Neural crest cell (in vitro differentiated cells): ENCODE measurements around the gene DNAJC18. TPM values are rescaled to one million over a fixed set of nuclear protein-coding genes. Genes with fewer than 3 reads are reported as not detected.
A peak's percentile ranks its signal among the peaks of the same experiment; 100 is the strongest.

Source experiments
- DNase-seq: peaks from one replicate; pipeline ENCODE4 v3.0.0; 2021; ENCODE audit warnings: low read depth, mixed read lengths, low spot score
- H3K27ac Mint-ChIP-seq: one replicate; pipeline ENCODE4 v1.8.0; 2021; ENCODE audit warnings: mild to moderate bottlenecking, mixed read lengths; ENCODE audit not compliant: unreplicated experiment
- H3K27me3 Mint-ChIP-seq: 2 replicates; pipeline ENCODE4 v1.8.0; 2021; ENCODE audit warnings: low read depth, mild to moderate bottlenecking, mixed read lengths
- H3K36me3 Mint-ChIP-seq: 2 replicates; pipeline ENCODE4 v1.8.0; 2021; ENCODE audit warnings: low read depth, mild to moderate bottlenecking, mixed read lengths
- H3K4me1 Mint-ChIP-seq: 2 replicates; pipeline ENCODE4 v1.8.0; 2021; ENCODE audit warnings: mixed read lengths
- H3K4me3 Mint-ChIP-seq: one replicate; pipeline ENCODE4 v1.8.0; 2021; ENCODE audit warnings: mild to moderate bottlenecking, mixed read lengths
- H3K9me3 Mint-ChIP-seq: 2 replicates; pipeline ENCODE4 v1.8.0; 2021; ENCODE audit warnings: mixed read lengths
- total RNA-seq: library from RNA; stranded (reverse); gene quantifications from 2 replicates; pipeline ENCODE4 v1.2.1, GENCODE V29; 2021
- TF ChIP-seq, protein P1 (sequence below): fragments of 200-600 bp; sonication (generic); conservative IDR thresholded peaks from 2 replicates; pipeline ENCODE4 v1.5.0; 2021; ENCODE audit warnings: antibody characterized with exemption, mild to moderate bottlenecking

The DNAJC18 gene
- total RNA-seq, 1 donor from 2014 or later: 27.9 TPM

DNA sequence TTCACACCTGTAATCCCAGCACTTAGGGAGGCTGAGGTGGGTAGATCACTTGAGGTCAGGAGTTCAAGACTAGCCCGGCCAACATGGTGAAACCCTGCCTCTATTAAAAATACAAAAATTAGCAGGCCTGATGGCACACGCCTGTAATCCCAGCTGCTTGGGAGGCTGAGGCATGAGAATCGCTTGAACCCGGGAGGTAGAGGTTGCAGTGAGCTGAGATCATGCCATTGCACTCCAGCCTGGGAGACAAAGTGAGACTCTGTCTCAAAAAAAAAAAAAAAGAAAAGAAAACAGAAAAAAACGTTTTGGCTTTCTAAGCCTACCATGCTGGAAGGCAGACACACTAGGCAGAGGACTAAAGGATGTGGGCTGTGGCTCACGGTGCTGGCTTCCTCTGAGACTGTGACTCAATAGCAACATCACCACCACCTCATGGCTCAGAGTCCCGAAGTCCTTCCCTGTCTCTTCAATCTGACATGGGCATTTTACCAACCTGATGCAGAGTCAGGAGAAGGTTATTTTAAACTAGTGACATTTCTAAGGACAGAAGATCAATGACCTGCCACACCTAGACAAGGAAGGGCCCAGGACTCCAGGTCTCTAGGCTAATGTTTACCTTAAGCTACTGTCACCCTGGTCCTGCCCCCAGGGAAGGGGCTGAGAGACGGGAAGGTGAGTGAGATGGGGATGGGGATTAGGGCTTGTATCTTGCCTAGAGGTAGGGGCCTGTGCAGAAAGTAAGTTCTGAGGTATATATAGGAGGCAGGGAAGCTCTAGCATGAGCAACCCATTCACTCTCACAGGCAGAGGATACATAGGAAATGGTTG, 19.5 kb upstream of the DNAJC18 start:
- Mint-ChIP-seq H3K4me3 (no peak overlapping the region), H3K9me3 (no peaks in the 10 kb centered on the region), H3K4me1 (peaks cover 17% of the 10 kb centered on the region), H3K27ac (no peak overlapping the region), H3K27me3 (no peaks in the 10 kb centered on the region), H3K36me3 (no peaks in the 10 kb centered on the region)
- TF ChIP-seq, protein P1, sequence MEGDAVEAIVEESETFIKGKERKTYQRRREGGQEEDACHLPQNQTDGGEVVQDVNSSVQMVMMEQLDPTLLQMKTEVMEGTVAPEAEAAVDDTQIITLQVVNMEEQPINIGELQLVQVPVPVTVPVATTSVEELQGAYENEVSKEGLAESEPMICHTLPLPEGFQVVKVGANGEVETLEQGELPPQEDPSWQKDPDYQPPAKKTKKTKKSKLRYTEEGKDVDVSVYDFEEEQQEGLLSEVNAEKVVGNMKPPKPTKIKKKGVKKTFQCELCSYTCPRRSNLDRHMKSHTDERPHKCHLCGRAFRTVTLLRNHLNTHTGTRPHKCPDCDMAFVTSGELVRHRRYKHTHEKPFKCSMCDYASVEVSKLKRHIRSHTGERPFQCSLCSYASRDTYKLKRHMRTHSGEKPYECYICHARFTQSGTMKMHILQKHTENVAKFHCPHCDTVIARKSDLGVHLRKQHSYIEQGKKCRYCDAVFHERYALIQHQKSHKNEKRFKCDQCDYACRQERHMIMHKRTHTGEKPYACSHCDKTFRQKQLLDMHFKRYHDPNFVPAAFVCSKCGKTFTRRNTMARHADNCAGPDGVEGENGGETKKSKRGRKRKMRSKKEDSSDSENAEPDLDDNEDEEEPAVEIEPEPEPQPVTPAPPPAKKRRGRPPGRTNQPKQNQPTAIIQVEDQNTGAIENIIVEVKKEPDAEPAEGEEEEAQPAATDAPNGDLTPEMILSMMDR: no peak
- no peak for DNase-seq

GRCh38 chr5:139457653-139458306, 18.5 kb upstream of the DNAJC18 start:
- H3K4me1 Mint-ChIP-seq: peaks cover 15% of the 10 kb centered on the region
- H3K4me3 Mint-ChIP-seq: no peak overlapping the region
- no peak overlapping the region for H3K27ac Mint-ChIP-seq
- DNase-seq: no peak
- TF ChIP-seq, protein P1: no peak
- H3K36me3 Mint-ChIP-seq: no peaks in the 10 kb centered on the region
- H3K9me3 Mint-ChIP-seq: no peaks in the 10 kb centered on the region
- no peaks in the 10 kb centered on the region for H3K27me3 Mint-ChIP-seq

GRCh38 chr5:139457241-139457640, 17.9 kb upstream of the DNAJC18 start:
- Mint-ChIP-seq H3K27me3 (no peaks in the 10 kb centered on the region), H3K9me3 (no peaks in the 10 kb centered on the region), H3K36me3 (no peaks in the 10 kb centered on the region), H3K4me3 (no peak overlapping the region), H3K4me1 (peaks cover 12% of the 10 kb centered on the region), H3K27ac (no peak overlapping the region)
- TF ChIP-seq, protein P1: no peak
- DNase-seq: no peak

GRCh38 chr5:139456776-139457175, 17.5 kb upstream of the DNAJC18 start:
- H3K27ac Mint-ChIP-seq: peak overlapping the region; percentile 70
- H3K36me3 Mint-ChIP-seq: no peaks in the 10 kb centered on the region
- H3K9me3 Mint-ChIP-seq: no peaks in the 10 kb centered on the region
- H3K27me3 Mint-ChIP-seq: no peaks in the 10 kb centered on the region
- peaks cover 7% of the 10 kb centered on the region for H3K4me1 Mint-ChIP-seq
- TF ChIP-seq, protein P1: no peak
- H3K4me3 Mint-ChIP-seq: no peak overlapping the region
- DNase-seq: no peak

GRCh38 chr5:139454568-139455290, 15.4 kb upstream of the DNAJC18 start:
- TF ChIP-seq, protein P1: no peak
- H3K4me3 Mint-ChIP-seq: no peak overlapping the region
- no peaks in the 10 kb centered on the region for H3K27me3 Mint-ChIP-seq
- H3K36me3 Mint-ChIP-seq: no peaks in the 10 kb centered on the region
- no peaks in the 10 kb centered on the region for H3K9me3 Mint-ChIP-seq
- no peaks in the 10 kb centered on the region for H3K4me1 Mint-ChIP-seq
- H3K27ac Mint-ChIP-seq: no peak overlapping the region
- DNase-seq: no peak
